Iris pigment epithelial cell (primary cell): Measurements from ENCODE around the gene C17orf100.

Experiments
- DNase-seq: peaks from one replicate; pipeline ENCODE4 v3.0.0-alpha.2; 2011; ENCODE audit warnings: low read depth

Gene C17orf100

DNA sequence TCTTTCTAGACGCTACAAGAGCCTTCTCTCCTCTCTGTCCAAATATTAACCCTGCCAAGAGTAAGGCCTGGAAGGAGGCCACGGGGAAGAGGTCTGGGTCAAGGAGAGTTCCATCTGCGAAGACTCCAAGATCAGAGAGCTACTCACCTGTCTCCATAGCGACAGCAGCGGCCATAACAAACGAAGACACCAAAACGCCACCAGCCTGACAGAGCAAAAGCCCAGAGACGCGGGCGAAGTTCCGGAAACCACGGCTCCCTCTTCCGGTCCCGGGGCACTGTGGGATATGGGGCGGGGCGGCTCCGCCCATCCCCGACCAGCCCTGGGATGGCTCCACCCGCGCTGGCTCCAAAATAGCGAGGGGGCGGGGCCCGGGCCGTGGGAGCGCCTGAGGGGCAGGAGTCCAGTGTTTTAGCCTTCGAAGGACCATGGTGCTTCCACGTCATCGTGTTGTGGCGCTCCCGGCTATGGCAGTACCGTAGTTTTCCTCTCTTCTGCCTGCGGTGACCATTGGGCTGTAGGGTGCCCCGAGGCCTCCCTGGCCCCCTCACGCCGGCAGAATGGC lies at the start of gene C17orf100, which contains the start of gene MED31:
C17orf100 (plus strand) TSS at position 409 of the 565 bp plus-strand sequence; CDS start at position 561, 152 bp downstream.
MED31 (minus strand) TSS at position 252 of the 565 bp plus-strand sequence; CDS start at position 175, 77 bp downstream.
- DNase-seq, result peak; percentile 89

DNA sequence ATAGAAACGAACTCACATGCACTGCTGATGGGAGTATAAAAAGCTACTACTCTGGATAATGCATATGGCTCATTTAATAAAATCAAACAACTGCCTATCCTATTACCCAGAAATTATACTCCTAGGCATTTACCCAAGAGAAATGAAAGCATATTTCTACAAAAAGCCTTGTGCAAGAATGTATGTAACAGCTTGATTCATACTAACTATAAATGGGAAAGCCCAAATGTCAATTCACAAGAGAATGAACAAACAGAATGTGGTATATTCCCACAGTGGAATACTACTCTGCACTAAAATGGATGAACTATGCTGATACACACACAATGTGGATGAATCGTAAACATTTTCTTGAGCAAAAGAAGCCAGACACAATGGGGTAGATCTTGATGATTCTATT lies 49.4 kb upstream of the C17orf100 start:
- no peak for DNase-seq

DNA sequence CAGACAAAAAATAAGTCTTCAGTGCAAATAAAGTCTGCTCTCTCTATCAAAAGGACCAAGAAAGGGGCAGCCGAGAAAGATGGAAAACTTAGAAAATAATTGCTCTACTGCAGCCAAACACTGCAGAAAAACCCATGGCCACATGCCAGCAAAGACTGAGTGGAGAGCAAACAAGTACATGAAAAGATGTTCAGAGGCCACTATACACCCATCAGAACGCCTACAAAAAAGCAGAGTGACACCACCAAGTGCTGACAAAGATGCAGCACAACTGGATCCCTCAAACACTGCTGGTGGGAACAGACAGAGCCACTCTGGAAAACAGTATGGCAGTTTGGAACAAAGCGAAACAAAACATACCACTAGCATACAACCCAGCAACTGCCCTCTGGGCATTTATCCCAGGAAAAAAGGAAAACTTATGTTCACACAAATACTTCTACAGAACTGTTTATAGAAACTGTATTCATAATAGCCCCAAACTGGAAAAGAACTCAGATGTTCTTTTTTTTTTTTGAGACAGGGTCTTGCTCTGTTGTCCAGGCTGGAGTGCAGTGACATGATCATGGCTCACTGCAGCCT lies 47.7 kb upstream of the C17orf100 start:
- DNase-seq, result peak; percentile 21

DNA sequence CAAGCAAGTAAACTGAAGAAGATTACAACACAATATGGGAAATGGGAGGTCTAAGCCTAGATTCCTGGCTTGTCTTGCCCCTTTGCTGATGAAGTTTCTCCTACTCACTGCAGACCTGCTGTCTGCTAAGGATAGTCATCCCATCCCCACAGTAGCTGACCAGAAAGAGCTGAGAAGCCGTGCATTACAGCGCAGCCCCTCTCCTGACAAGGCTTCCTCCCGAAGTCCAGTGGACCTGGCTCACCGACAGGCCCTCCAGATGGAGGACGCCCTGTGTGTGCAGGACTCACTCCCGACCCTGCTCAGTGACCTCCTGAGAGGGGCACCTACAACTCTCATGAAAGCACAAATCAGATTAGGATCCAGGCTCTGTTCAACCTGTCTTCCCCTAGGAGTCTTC lies 46.4 kb upstream of the C17orf100 start:
- DNase-seq, result no peak

DNA sequence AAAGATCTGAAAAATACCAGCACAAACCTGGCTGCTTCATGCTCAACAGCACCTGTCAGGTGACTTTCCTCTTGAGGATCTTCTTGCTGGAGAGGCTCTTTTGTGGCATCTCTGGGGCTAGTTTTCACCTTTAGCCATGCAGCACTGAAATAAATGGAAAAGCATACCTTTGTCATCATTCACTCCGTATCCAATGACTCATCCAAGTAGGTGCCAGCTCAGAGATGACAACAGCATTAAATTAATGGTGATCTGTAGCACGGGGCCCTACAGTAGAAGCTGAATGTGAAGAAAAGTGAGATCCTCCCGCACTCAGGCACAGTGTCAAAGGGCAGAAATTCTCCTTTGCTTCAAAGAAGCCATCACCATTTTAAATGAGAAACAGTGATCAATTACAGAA lies 43.2 kb upstream of the C17orf100 start:
- DNase-seq, result peak; percentile 45

DNA sequence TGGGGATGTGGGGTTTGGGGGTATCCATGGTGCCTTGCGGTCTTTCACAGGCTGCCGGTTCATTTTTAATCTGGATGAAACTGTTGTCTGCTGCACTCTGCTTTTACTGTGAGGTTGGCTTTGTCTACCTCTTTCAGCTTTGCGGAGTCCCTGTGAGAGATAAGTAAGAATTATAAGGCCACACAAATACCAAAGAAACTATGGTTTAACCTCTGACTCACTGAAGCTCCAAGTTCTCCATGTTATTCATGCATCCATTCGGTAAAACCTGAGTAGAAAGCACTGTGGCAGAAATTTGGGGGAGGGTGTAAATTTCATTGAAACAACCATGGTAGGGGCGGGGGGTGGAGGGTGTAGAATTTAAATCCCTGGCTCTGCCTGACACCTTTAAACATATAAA lies 41.6 kb upstream of the C17orf100 start:
- DNase-seq, result peak; percentile 22

DNA sequence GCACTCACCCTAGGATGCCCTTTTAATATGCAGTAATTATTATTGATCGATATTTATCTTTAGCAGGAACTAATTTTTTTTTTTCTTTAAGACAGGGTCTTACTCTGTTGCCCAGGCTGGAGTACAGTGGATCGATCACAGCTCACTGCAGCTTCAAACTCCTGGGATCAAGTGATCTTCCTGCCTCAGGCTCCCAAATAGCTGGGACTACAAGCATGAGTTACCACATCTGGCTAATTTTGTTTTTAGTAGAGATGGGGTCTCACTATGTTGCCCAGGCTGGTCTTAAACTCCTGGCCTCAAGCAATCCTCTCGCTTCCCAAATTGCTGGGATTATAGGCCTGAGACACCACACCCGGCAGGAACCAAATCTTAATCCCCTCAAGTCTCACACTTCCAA lies 40.3 kb upstream of the C17orf100 start:
- no peak for DNase-seq

DNA sequence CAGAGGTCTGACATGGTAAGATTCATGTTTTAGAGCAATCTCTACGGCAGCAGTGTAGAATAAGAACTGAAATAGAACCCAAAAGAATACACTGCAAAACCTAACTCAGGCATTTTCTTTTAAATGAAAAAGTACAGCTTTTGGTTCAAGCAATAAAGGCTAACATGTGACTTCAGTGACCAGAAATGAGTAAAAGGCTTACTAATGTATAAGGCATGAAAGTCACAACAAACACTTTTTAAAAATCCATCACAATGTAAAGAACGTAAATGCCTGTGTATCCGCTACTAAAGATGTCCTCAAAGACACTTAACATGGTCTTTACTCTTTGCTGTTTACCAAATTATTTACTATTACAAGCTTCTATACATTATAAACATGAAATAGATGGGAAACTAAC lies 27.6 kb upstream of the C17orf100 start:
- DNase-seq, result peak; percentile 47

DNA sequence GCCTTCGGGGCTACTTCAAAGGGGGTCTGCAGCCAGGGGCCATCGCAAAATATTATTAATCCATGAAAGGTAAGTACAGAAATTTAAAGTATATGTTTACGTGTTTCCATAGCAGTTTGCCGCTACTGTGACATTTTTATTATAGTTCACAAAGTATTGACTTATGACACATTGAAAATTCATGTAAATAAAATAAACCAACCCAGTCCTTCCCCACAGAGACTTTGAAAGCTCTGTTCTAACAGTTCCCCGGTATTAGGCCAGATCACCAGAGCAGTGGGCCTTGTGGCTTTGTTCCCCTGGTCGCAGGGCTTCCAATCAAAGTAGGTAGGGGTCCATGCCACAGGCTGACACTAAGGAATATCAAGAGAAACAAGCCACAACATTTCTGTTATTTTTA lies 24.9 kb upstream of the C17orf100 start:
- DNase-seq, result no peak

DNA sequence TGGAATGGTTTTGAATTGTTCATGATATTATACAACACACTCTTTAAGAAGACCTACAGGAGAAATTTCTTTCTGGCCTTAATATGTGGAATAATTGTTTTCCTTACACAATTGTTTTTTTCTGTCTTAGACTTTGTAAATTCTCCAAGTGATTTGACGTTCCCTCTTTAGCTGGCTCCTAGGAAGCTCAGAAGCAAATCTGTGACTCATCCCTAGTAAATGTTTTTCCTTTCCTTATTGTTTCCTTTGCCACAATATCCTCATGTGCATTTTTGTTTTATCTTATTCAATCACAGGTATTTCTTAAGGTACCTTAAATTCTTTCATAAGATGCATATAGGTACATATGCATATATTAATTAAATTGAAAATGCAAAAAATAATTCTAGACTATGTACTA lies 24.5 kb upstream of the C17orf100 start:
- peak; percentile 49 for DNase-seq

DNA sequence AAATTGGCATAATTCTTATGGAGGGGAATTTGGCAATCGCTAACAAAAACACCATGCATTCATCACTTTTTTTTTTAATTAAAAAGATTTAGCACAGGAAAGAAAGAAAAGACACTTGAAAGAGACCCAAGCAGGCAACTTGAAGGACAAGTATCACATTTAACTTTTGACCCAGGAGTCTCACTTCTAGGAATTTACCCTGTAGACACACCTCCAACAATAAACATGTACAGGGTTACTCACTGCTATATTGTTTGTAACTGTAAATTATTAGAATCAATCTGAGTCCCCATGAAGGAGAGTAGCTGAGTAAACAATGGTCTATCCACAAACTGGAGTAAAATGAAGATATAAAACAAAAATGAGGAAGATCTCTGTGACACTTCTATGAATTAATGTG lies 21.2 kb upstream of the C17orf100 start:
- no peak for DNase-seq

DNA sequence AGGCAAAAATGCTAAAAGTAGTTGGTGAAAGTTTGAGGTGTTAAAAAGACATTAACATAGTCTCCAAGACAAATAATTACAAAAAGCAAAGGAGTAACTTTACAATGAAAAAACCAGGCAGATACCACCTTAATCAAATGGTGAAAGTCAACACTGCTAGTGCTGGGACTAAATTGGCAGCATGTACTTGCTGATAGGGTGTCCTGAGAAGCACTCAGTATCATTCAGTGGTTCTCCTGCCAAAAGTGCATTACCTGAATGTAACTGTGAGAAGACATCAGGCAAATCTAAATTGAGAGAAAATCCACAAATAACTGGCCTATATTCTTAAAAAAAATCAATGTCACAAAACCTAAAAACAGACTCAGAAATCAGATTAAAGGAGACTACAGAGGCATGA lies 19.0 kb upstream of the C17orf100 start:
- no peak for DNase-seq

DNA sequence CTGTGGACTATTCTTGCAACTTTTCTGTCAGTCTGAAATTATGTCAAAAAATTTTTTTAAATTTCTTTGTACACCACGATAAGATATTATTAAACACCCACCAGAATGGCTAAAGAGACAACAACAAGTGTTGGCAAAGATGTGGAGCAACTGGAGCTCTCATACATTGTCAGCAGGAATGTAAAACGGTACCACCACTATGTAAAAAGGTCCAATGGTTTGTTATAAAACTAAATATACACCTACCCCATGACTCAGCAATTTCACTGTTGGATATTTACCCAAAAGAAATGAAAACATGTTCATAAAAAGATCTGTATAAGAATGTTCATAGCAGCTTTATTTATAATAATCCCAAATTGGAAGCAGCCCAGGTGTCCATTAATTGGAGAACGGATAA lies 18.3 kb upstream of the C17orf100 start:
- no peak for DNase-seq

DNA sequence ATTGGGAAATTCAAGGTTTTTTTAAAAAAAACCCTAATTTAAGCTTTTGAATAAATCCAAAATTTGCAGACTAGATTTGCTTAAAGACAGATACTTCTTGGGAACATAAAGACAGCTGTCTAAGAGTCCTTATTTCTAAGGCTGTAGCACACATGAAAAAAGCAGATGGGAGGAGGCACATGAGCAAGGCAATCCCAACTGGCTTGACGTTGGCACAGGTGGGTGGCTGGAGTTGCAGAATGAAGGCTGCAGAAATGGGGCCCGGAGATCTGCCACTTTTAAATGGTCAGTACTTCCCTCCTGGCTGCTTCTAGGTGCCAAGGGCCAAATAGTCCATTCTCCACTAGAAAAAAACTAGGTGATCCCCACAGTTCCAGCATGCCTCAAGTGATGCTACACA lies 15.5 kb upstream of the C17orf100 start:
- DNase-seq, result no peak

DNA sequence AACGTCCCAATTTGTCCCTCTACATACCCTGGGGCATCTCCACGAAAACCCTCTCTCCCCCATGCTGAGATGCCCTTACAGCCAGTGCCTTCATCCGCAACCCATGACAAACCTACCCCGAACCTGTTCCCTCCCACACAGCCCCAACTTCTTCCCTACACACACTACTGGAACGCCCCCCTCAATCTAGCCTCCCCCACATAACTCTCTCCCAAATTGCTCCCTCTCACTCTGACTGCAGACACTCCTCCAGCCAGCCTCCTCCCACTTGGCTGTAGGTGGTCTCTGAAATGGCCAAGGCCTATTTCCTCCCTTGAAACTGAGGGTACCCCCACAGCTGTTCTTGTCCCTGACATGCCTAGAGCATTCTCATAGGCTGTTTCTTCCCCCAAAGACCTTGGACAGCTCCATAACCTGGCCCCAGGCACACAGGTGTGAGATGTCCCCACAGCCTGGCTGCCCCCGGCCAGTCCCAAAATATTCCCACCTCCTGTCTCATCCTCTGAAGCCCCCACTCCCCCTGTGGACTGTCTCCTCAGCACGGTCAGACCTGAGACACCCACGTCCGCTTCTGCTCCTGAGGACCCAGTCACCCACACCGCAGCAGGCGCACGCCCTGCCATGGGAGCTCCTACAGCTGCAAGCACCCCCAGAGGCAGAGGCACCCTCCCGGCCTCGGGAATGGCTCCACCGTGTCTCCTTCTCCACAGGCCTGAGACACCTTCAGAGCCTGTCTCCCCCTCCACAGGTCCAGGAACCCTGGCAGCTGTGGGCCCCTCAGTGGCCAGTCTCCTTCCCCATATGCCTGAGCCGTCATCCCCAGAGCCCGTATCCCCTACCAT lies 14.7 kb upstream of the C17orf100 start:
- no peak for DNase-seq

DNA sequence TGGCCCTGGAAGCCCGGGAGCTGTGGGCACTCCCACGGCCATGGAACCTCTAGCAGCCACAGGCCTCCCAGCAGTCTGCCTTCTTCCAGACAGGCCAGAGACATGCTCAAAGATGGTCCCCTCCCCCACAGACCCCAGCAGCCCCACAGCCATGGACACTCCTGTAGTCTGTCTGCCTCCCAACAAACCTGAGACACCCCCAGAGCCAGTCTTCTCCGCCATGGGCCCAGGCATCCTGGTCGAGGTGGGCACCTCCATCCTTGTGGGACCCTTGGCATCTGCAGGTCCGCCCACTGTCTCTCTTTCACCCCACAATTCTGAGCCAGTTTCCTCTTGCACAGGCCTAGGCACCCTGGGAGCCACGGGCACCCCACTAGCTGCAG lies 14.1 kb upstream of the C17orf100 start:
- no peak for DNase-seq

DNA sequence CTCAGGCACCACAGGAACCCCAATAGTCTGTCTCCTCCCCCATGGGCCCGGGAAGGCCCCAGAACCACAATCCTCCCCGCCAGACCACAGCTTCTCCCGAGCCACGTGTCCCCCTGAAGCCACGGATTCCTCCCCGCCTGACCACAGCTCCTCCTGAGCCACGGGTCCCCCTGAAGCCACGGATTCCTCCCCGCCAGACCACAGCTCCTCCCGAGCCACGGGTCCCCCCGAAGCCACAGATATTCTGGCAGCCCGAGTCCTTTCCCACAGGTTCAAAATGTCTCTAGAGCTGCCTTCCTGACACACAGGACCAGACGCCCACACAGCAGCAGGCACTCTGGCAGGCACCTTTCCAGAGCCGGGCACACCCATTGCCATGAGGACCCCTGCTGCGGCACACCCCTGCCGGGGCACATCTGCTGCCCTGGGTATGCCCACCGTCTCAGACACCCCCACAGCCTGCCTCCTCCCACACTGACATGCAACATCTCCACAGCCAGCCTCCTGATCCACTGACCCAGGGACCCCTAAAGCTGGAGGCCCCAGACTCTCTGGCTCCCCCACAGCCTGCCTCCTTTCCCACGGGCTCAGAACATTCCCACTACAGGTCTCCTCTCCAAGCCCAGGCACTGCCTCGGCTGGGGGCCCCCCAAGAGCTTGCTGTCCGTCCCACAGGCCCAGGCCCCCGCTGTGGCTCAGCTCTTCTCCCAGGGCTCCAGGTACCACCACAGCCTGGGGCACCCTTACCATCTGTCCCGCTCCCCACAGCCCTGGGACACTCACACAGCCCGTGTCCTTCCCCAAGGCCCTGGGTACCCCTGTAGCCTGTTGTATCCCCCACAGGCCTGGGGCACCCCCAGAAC lies 13.3 kb upstream of the C17orf100 start:
- DNase-seq, result no peak

DNA sequence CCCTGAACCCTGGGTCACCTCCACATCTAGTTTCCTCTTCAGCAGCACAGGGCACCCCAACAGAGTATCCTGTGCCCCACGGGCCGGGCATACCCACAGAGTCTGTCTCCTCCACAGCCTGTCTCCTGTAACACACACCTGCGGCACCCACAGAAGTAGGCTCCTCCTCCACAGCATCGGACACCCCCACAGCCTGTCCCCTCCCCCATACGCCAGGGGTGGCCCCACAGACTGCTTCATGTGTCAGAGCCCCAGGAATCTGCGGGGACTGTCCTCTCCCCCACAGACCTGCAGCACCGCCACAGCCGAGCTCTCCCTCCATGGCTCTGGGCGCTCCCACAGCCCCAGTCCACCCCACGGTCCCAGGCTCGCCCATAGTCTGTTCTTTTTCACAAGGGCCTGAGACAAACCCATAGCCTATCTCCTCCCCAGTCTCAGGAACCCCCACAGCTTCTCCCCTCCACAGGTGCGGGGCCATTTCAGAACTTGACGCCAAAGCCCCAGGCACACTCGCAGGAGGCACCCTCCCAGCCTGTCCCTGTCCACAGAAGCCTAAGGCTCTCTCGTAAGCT lies 12.5 kb upstream of the C17orf100 start:
- no peak for DNase-seq

DNA sequence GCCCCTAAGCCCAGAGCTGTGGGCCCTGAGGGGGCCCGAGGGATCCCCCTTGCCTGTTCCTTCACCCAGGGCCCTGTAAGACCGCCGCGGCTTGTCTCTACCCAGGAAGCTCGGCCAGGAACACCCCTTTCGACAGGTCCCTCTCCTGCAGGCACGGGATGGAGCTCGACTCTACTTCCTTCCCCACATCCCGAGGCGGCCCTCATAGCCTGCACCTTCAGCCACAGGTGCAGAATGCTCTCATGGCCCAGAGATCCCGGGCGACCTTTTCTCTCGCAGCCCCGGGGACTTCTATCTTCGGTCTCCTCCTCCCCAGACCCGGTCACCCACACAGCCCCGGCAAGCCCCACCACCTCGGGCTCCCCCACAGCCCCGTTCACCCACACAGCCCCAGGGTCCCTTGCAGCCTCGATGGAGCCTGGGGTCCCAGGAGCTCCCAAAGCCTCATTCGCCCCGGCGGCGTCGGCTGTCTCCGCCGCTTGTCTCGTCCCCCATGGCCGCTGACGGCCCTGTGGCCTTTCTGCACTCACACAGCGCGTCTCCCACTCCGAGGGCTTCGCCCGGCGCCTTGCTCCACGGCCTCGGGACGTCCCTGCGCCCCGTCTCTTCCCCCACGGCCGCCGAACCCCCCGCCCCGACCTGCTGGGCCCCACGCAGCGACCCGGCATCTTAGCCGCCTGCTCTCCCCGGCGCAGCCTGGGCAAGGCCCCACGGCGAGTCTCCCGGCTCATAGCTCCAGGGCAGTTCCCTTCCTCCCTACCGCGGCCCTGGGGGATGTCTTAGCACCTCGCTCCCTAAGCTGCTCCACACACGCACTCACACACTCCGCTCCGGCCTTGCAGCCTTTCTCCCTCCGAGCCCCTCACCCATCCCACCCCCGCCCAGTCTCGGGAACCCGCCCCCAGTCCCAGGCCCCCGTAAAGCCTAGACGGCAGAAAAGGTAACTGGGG lies 11.7 kb upstream of the C17orf100 start:
- peak; percentile 62 for DNase-seq

DNA sequence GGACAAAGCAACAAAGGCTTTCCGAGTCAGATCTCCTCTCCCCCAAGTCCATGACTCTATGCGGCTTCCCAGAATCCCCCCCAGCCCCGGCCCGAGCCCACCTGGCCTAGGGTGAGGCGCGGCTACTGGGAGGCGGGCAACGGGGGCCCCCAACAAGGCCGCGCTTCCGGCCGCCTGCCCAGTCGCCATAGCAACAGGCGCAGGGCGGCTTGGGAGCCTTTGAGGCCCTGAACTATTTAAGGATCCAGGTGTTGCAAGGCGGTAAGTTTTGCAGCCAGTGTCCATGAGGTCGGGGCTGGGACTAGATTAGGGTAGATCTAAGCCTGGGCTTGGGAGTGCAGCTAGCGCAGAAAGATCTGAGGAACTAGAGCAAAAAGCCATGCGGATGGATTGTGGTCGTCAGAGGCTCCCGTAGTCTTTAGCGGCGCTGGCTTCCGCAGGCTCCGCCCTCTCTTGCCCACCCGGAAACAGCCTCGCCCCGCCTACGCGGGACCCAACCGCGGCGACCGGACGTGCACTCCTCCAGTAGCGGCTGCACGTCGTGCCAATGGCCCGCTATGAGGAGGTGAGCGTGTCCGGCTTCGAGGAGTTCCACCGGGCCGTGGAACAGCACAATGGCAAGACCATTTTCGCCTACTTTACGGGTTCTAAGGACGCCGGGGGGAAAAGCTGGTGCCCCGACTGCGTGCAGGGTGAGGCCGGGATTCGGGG lies 10.9 kb upstream of the C17orf100 start, which contains the start of the genes KIAA0753 and TXNDC17:
KIAA0753 (minus strand) TSS at position 176 of the 711 bp plus-strand sequence. CDS start 5,608 bp downstream, outside the sequence.
TXNDC17 (plus strand) TSS at position 525 of the 711 bp plus-strand sequence; CDS start at position 548, 23 bp downstream.
- peak; percentile 91 for DNase-seq
